ENCODE data around the gene LRIG1.

The LRIG1 gene

GRCh38 chr3:66400411-66401156, 100.2 kb downstream of the LRIG1 start:
- no peak overlapping the region for H3K4me3 ChIP-seq (ENCODE audit: low read length)
- no peaks in the 10 kb centered on the region for H3K27me3 ChIP-seq (ENCODE audit: control insufficient read depth, insufficient read depth, low read length)
- H3K9me3 ChIP-seq (ENCODE audit: control insufficient read depth, low read length): no peaks in the 10 kb centered on the region
- peaks cover 18% of the 10 kb centered on the region for H3K4me1 ChIP-seq (ENCODE audit: control insufficient read depth, insufficient read depth, low read length)
- peaks cover 11% of the 10 kb centered on the region for H3K36me3 ChIP-seq (ENCODE audit: control insufficient read depth, insufficient read depth, low read length)
- no peak overlapping the region for H3K9ac ChIP-seq (ENCODE audit: low read length)

GRCh38 chr3:66399529-66400232, 101.1 kb downstream of the LRIG1 start:
- H3K27me3 ChIP-seq (ENCODE audit: control insufficient read depth, insufficient read depth, low read length): no peaks in the 10 kb centered on the region
- H3K4me1 ChIP-seq (ENCODE audit: control insufficient read depth, insufficient read depth, low read length): peaks cover 18% of the 10 kb centered on the region
- peaks cover 11% of the 10 kb centered on the region for H3K36me3 ChIP-seq (ENCODE audit: control insufficient read depth, insufficient read depth, low read length)
- H3K4me3 ChIP-seq (ENCODE audit: low read length): no peak overlapping the region
- no peak overlapping the region for H3K9ac ChIP-seq (ENCODE audit: low read length)
- H3K9me3 ChIP-seq (ENCODE audit: control insufficient read depth, low read length): no peaks in the 10 kb centered on the region

GRCh38 chr3:66398228-66399025, 102.4 kb downstream of the LRIG1 start:
- Histone ChIP-seq H3K4me1 (ENCODE audit: control insufficient read depth, insufficient read depth, low read length) (peaks cover 16% of the 10 kb centered on the region), H3K36me3 (ENCODE audit: control insufficient read depth, insufficient read depth, low read length) (peaks cover 11% of the 10 kb centered on the region), H3K27me3 (ENCODE audit: control insufficient read depth, insufficient read depth, low read length) (no peaks in the 10 kb centered on the region), H3K4me3 (ENCODE audit: low read length) (no peak overlapping the region), H3K9me3 (ENCODE audit: control insufficient read depth, low read length) (no peaks in the 10 kb centered on the region), H3K9ac (ENCODE audit: low read length) (peak overlapping the region; percentile 11)

GRCh38 chr3:66397745-66398144, 103.1 kb downstream of the LRIG1 start:
- Histone ChIP-seq H3K9ac (ENCODE audit: low read length) (no peak overlapping the region), H3K27me3 (ENCODE audit: control insufficient read depth, insufficient read depth, low read length) (no peaks in the 10 kb centered on the region), H3K4me1 (ENCODE audit: control insufficient read depth, insufficient read depth, low read length) (peaks cover 9% of the 10 kb centered on the region), H3K4me3 (ENCODE audit: low read length) (no peak overlapping the region), H3K36me3 (ENCODE audit: control insufficient read depth, insufficient read depth, low read length) (peaks cover 11% of the 10 kb centered on the region), H3K9me3 (ENCODE audit: control insufficient read depth, low read length) (no peaks in the 10 kb centered on the region)

- peaks cover 9% of the 10 kb centered on the region for H3K4me1 ChIP-seq (ENCODE audit: control insufficient read depth, insufficient read depth, low read length)
- no peaks in the 10 kb centered on the region for H3K27me3 ChIP-seq (ENCODE audit: control insufficient read depth, insufficient read depth, low read length)
- H3K9me3 ChIP-seq (ENCODE audit: control insufficient read depth, low read length): no peaks in the 10 kb centered on the region
- no peak overlapping the region for H3K4me3 ChIP-seq (ENCODE audit: low read length)
- H3K9ac ChIP-seq (ENCODE audit: low read length): no peak overlapping the region
- H3K36me3 ChIP-seq (ENCODE audit: control insufficient read depth, insufficient read depth, low read length): peaks cover 11% of the 10 kb centered on the region
Measured at GRCh38 chr3:66396888-66397287, 103.9 kb downstream of the LRIG1 start.

DNA sequence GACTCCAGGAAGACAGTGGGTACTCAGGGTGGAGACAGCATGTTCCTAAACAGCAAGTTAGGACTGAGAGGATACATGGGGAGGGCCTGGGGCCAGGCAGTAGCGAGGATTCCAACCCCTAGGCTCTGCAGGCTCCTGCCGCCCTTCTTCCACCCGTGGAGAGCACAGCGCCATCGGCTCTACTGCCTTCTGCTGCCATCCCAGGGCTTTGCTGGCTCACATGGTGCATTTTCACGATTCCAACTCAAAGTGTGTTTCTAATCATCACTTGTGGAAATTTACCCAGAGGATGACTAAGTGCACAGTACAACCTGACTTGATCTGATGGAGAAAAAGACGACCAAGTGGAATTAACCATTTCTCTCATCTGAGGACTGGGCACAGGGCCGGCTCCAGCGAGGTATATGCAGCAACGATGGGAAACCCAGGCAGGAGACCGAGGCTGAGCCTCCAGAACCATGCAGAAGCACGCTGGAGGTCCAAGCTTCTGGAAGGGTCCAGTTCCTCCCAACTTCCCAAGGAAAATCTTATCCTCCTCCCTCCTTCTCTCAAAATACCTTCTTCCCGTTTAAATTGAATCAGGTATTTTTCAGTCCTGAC, 104.6 kb downstream of the LRIG1 start:
- Histone ChIP-seq H3K9me3 (ENCODE audit: control insufficient read depth, low read length) (no peaks in the 10 kb centered on the region), H3K4me3 (ENCODE audit: low read length) (no peak overlapping the region), H3K4me1 (ENCODE audit: control insufficient read depth, insufficient read depth, low read length) (peaks cover 9% of the 10 kb centered on the region), H3K27me3 (ENCODE audit: control insufficient read depth, insufficient read depth, low read length) (no peaks in the 10 kb centered on the region), H3K9ac (ENCODE audit: low read length) (no peak overlapping the region), H3K36me3 (ENCODE audit: control insufficient read depth, insufficient read depth, low read length) (peaks cover 11% of the 10 kb centered on the region)

GRCh38 chr3:66395635-66396034, 105.2 kb downstream of the LRIG1 start:
- H3K4me1 ChIP-seq (ENCODE audit: control insufficient read depth, insufficient read depth, low read length): peaks cover 9% of the 10 kb centered on the region
- no peak overlapping the region for H3K9ac ChIP-seq (ENCODE audit: low read length)
- no peaks in the 10 kb centered on the region for H3K27me3 ChIP-seq (ENCODE audit: control insufficient read depth, insufficient read depth, low read length)
- H3K36me3 ChIP-seq (ENCODE audit: control insufficient read depth, insufficient read depth, low read length): peaks cover 11% of the 10 kb centered on the region
- H3K4me3 ChIP-seq (ENCODE audit: low read length): no peak overlapping the region
- H3K9me3 ChIP-seq (ENCODE audit: control insufficient read depth, low read length): no peaks in the 10 kb centered on the region

DNA sequence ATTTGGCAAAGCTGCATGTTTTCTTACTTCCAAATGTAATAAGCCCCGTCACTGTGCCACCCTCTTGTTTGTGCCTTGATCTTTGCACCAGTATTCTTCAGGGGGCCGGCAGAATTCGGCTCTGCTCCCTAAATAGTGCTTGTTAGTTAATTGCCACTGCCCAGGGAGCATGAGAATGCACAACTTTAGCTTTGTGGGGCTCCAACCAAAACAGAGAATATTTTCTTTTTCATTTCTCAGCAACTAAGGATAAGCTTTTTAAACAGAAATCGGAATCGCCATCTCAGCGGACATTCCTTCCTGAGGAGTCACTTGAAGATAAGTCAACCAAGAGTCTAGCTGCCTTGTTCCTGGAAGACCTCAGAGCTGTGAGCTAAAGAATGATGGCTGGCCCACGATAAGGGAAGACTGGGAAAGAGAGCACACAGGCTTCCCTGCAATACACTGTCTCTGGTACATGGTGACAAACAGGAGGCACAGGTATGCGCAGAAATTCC, 106.0 kb downstream of the LRIG1 start:
- H3K36me3 ChIP-seq (ENCODE audit: control insufficient read depth, insufficient read depth, low read length): peaks cover 11% of the 10 kb centered on the region
- H3K4me1 ChIP-seq (ENCODE audit: control insufficient read depth, insufficient read depth, low read length): peaks cover 9% of the 10 kb centered on the region

DNA sequence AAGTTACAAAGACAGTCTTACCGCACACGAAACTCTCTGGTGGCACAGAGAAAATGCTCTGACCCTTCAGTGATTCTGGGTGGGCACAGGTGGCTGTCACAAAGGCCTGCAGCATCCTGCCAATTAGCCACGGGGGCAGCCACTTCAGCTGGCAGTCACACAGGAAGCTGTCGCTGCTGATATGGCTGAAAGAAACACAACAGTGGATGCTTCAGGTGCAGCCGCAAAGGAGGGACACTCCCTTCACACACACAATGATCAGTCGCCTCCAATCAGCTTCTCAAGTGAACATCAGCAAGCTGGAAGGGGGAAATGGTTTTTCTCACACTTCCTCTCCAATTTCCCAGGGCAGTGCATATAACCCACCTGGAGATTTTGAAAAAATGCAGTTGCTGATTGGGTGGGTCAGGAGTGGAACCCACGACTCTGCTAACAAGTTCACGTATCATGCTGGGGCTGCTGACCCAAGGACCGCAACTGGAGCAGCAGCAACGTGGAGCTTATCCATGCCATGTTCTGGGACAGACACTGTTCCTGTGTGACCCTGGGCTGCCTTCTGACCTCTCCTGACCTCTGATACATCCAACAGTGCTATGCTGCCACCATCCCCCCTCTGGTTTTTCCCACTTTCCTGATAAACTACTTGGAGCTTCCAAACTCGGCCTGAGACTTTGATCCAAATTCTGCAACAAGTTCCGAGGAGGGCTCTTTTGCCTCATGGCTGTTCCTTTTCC, 106.6 kb downstream of the LRIG1 start:
- Histone ChIP-seq H3K36me3 (ENCODE audit: control insufficient read depth, insufficient read depth, low read length) (peaks cover 11% of the 10 kb centered on the region), H3K9ac (ENCODE audit: low read length) (no peak overlapping the region), H3K9me3 (ENCODE audit: control insufficient read depth, low read length) (no peaks in the 10 kb centered on the region), H3K27me3 (ENCODE audit: control insufficient read depth, insufficient read depth, low read length) (no peaks in the 10 kb centered on the region), H3K4me3 (ENCODE audit: low read length) (no peak overlapping the region), H3K4me1 (ENCODE audit: control insufficient read depth, insufficient read depth, low read length) (peaks cover 9% of the 10 kb centered on the region)

More for the DNA sequence above, 106.0 kb downstream of the LRIG1 start:
- H3K27me3 ChIP-seq (ENCODE audit: control insufficient read depth, insufficient read depth, low read length): no peaks in the 10 kb centered on the region
- H3K9ac ChIP-seq (ENCODE audit: low read length): no peak overlapping the region
- H3K9me3 ChIP-seq (ENCODE audit: control insufficient read depth, low read length): no peaks in the 10 kb centered on the region
- H3K4me3 ChIP-seq (ENCODE audit: low read length): no peak overlapping the region

- Histone ChIP-seq H3K27me3 (ENCODE audit: control insufficient read depth, insufficient read depth, low read length) (no peaks in the 10 kb centered on the region), H3K4me3 (ENCODE audit: low read length) (no peak overlapping the region), H3K9ac (ENCODE audit: low read length) (no peak overlapping the region), H3K9me3 (ENCODE audit: control insufficient read depth, low read length) (no peaks in the 10 kb centered on the region), H3K4me1 (ENCODE audit: control insufficient read depth, insufficient read depth, low read length) (peaks cover 9% of the 10 kb centered on the region), H3K36me3 (ENCODE audit: control insufficient read depth, insufficient read depth, low read length) (peaks cover 10% of the 10 kb centered on the region)
Measured at GRCh38 chr3:66393333-66394005, 107.4 kb downstream of the LRIG1 start.

DNA sequence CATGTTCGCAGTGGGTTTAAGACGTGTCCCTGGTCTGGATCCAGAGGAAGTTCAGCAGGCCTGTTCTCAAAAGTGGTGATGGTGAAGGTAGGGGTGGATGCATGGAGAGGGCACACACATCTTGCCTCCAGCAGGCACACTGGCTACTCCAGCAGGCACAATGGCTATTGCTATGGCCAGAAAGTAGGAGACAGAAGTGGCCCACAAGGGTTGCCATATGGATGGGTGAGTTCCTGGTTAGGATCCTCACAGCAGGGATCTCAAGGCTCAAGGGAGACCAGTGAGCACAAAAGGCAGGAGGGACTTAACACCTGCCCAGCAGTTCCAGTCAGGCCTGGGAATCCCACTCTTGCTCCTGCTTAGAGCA, 107.9 kb downstream of the LRIG1 start:
- H3K9me3 ChIP-seq (ENCODE audit: control insufficient read depth, low read length): no peaks in the 10 kb centered on the region
- no peaks in the 10 kb centered on the region for H3K27me3 ChIP-seq (ENCODE audit: control insufficient read depth, insufficient read depth, low read length)
- no peak overlapping the region for H3K4me3 ChIP-seq (ENCODE audit: low read length)
- H3K9ac ChIP-seq (ENCODE audit: low read length): no peak overlapping the region
- peaks cover 5% of the 10 kb centered on the region for H3K36me3 ChIP-seq (ENCODE audit: control insufficient read depth, insufficient read depth, low read length)
- H3K4me1 ChIP-seq (ENCODE audit: control insufficient read depth, insufficient read depth, low read length): peaks cover 9% of the 10 kb centered on the region

Measured in mucosa of stomach (tissue), 1 donor.